CD4-positive, CD25-positive, alpha-beta regulatory T cell (primary cell): ENCODE results near the gene CELSR1. TPM values are rescaled to one million over a fixed set of nuclear protein-coding genes. Genes with fewer than 3 reads are reported as not detected.
"Not testable (repeated sequence)": the region's sequence is repeated elsewhere in the genome, so short reads cannot be mapped to it uniquely, and the experiment has no call there.

Experiments used
- ATAC-seq, 2 donors: fragments of 150-1000 bp; cut with Tn5 transposase; one replicate each; pipeline ENCODE4 v1.10.0; 2021; ENCODE audit warnings: low read depth in 2 of 2, moderate number of reproducible peaks in 2 of 2, moderate library complexity in 1 of 2
- DNase-seq, 3 donors: peaks; one replicate each; pipeline versions ENCODE4 v3.0.0 to v3.0.0-alpha.2; 2012 to 2022; ENCODE audit warnings: mixed read lengths in 1 of 3
- H3K27ac ChIP-seq: one replicate; pipeline ENCODE4 v1.7.0; 2013; ENCODE audit warnings: mild to moderate bottlenecking, low read length; ENCODE audit not compliant: insufficient read depth, poor library complexity, severe bottlenecking
- H3K27me3 ChIP-seq: one replicate; pipeline ENCODE4 v1.7.0; 2013; ENCODE audit warnings: low read length; ENCODE audit not compliant: control insufficient read depth, insufficient read depth
- H3K36me3 ChIP-seq: one replicate; pipeline ENCODE4 v1.7.0; 2013; ENCODE audit warnings: mild to moderate bottlenecking, low read length, moderate library complexity; ENCODE audit not compliant: control insufficient read depth, insufficient read depth
- H3K4me1 ChIP-seq: 2 replicates; pipeline ENCODE4 v1.7.0; 2013; ENCODE audit warnings: mild to moderate bottlenecking, low read length; ENCODE audit not compliant: insufficient read depth, control insufficient read depth, poor library complexity, severe bottlenecking
- H3K4me3 ChIP-seq: one replicate; pipeline ENCODE4 v1.7.0; 2013; ENCODE audit warnings: low read depth, mild to moderate bottlenecking, low read length, moderate library complexity
- H3K9me3 ChIP-seq, 2 experiments: 1 replicate in 1 of 2; 2 replicates in 1 of 2; pipeline ENCODE4 v1.7.0; 2013; ENCODE audit warnings: low read length in 2 of 2, mild to moderate bottlenecking in 1 of 2, moderate library complexity in 1 of 2; ENCODE audit not compliant: control insufficient read depth in 2 of 2
- H3K27ac Mint-ChIP-seq, 3 donors: one replicate each; pipeline ENCODE4 v1.8.0; 2020 to 2022; ENCODE audit warnings: mild to moderate bottlenecking in 3 of 3, mixed read lengths in 3 of 3, moderate library complexity in 2 of 3
- H3K27me3 Mint-ChIP-seq: one replicate; pipeline ENCODE4 v1.8.0; 2022; ENCODE audit warnings: mild to moderate bottlenecking, mixed read lengths
- H3K36me3 Mint-ChIP-seq: one replicate; pipeline ENCODE4 v1.8.0; 2020; ENCODE audit warnings: mixed read lengths
- H3K4me1 Mint-ChIP-seq, 4 donors: one replicate each; pipeline ENCODE4 v1.8.0; 2020 to 2022; ENCODE audit warnings: mixed read lengths in 4 of 4, mild to moderate bottlenecking in 1 of 4
- H3K4me3 Mint-ChIP-seq, 4 donors: one replicate each; pipeline ENCODE4 v1.8.0; 2020 to 2022; ENCODE audit warnings: mild to moderate bottlenecking in 4 of 4, mixed read lengths in 4 of 4, moderate library complexity in 3 of 4
- H3K9me3 Mint-ChIP-seq, 7 donors: one replicate each; pipeline ENCODE4 v1.8.0; 2020 to 2022; ENCODE audit warnings: mixed read lengths in 7 of 7, mild to moderate bottlenecking in 3 of 7, moderate library complexity in 2 of 7
- polyA plus RNA-seq, 4 donors: library from polyadenylated mRNA; unstranded; fragments of 300-500 nt; fragmentation: Illumina TruSeq; gene quantifications; one replicate each; pipeline ENCODE4 v1.2.3, GENCODE V29; 2021
- total RNA-seq: library from RNA; stranded (reverse); gene quantifications from one replicate; pipeline ENCODE4 v1.2.3, GENCODE V29; 2022

Gene CELSR1
- total and polyA plus RNA-seq, 5 donors from 2014 or later, result 0.10 to 1.4 (median 0.45) TPM; not detected in 1

DNA sequence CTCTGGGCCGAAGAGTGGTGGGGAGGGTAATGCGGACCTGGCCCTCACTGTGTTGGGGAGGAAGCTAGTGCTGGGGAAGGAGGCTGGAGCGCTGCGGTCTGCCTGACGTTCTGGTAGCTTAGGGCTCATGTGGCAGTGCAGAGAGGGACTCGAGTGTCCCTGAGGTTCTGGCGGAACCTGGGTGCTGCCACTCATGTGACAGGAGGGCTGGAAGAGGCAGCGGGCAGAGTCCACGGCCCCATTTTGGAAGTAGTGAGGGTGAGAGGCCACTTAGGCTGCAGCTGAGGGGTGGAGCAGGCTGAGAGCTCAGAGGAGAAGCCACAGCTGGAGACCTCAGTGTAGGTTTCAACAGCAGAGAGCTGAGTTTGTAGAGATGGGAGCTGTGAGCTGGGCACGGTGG is 218.1 kb downstream of the CELSR1 start:
- DNase-seq (no peak), ATAC-seq (no peak)
- Mint-ChIP-seq H3K4me1 (peaks cover 0 to 10% (median 0%) of the 10 kb centered on the region in 4 donors), H3K27me3 (no peaks in the 10 kb centered on the region), H3K9me3 (no peaks in the 10 kb centered on the region), H3K36me3 (no peaks in the 10 kb centered on the region), H3K27ac (peak overlapping the region in 2 of 3 donors; percentile 55 to 65), H3K4me3 (no peak overlapping the region)
- Histone ChIP-seq H3K4me1 (no peaks in the 10 kb centered on the region), H3K27me3 (no peaks in the 10 kb centered on the region), H3K9me3 (no peaks in the 10 kb centered on the region), H3K4me3 (no peak overlapping the region), H3K27ac (no peak overlapping the region), H3K36me3 (no peaks in the 10 kb centered on the region)

DNA sequence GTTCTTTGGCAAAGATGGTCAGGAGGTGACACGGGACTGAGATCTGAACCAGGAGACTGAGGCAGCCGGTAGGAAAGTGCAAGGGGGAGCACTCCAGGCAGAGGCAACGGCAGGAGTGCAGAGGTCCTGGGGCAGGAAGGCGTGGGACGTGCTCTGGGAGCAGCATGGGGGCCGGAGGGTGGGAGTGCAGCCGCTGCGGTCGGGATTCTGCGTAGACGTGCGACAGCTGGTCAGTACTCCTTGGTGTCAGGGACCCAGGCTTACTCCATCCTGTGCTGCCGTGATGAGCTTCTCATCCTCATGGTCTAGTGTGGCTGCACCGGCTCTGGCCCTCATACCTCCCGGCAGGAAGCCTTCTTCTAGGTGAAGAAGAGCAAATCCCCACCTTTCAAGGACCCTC is 218.8 kb downstream of the CELSR1 start:
- Mint-ChIP-seq H3K27me3 (no peaks in the 10 kb centered on the region), H3K27ac (peak overlapping the region in 1 of 3 donors; percentile 80), H3K9me3 (no peaks in the 10 kb centered on the region), H3K36me3 (no peaks in the 10 kb centered on the region), H3K4me1 (peaks cover 0 to 10% (median 0%) of the 10 kb centered on the region in 4 donors), H3K4me3 (no peak overlapping the region)
- H3K36me3 ChIP-seq, result no peaks in the 10 kb centered on the region
- H3K27me3 ChIP-seq, result no peaks in the 10 kb centered on the region
- H3K9me3 ChIP-seq, result no peaks in the 10 kb centered on the region
- no peak overlapping the region for H3K4me3 ChIP-seq
- ATAC-seq (no peak), DNase-seq (no peak)
- no peaks in the 10 kb centered on the region for H3K4me1 ChIP-seq
- no peak overlapping the region for H3K27ac ChIP-seq

DNA sequence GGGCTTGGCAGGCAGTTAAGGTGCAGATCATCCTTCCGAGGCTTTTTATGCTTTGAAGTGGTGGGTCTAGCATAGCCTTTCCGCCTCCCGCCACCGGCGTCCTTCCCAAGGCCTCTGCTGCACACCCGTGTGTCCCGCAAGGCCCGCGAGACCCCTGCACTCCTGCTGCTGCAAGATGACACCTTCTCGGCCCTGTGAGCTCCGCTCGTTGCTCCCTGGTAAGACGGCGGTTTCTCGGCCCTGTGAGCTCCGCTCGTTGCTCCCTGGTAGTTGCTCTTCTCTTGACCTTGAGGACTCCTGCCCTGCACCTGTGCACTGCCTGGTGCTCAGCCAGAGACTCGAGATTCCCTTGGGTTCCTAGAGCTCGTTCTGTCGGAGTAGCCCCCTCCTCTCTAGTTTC is 219.8 kb downstream of the CELSR1 start:
- no peaks in the 10 kb centered on the region for H3K4me1 ChIP-seq
- DNase-seq (no peak), ATAC-seq (no peak)
- no peaks in the 10 kb centered on the region for H3K27me3 ChIP-seq
- Mint-ChIP-seq H3K4me3 (no peak overlapping the region), H3K27me3 (no peaks in the 10 kb centered on the region), H3K27ac (no peak overlapping the region), H3K4me1 (peaks cover 0 to 10% (median 0%) of the 10 kb centered on the region in 4 donors), H3K9me3 (no peaks in the 10 kb centered on the region), H3K36me3 (no peaks in the 10 kb centered on the region)
- H3K36me3 ChIP-seq, result no peaks in the 10 kb centered on the region
- H3K4me3 ChIP-seq, result no peak overlapping the region
- no peak overlapping the region for H3K27ac ChIP-seq
- H3K9me3 ChIP-seq, result no peaks in the 10 kb centered on the region

DNA sequence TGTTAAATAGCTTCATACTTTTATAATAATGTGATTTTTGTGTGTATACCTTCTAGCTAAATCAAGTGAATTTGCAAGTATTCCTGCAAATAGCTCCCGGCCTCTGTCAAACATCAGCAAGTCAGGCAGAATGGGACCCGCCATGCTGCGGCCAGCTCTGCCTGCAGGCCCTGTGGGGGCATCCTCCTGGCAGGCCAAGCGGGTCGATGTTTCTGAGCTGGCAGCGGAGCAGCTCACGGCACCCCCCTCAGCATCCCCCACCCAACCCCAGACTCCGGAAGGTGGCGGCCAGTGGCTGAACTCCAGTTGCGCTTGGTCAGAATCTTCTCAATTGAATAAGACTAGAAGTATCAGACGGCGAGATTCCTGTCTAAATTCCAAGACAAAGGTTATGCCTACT is 221.4 kb downstream of the CELSR1 start:
- Mint-ChIP-seq H3K36me3 (no peaks in the 10 kb centered on the region), H3K4me3 (no peak overlapping the region), H3K27me3 (no peaks in the 10 kb centered on the region), H3K27ac (no peak overlapping the region), H3K9me3 (no peaks in the 10 kb centered on the region), H3K4me1 (peaks cover 0 to 10% (median 0%) of the 10 kb centered on the region in 4 donors)
- H3K9me3 ChIP-seq, result no peaks in the 10 kb centered on the region
- ATAC-seq (no peak), DNase-seq (no peak)
- H3K27ac ChIP-seq, result no peak overlapping the region
- no peaks in the 10 kb centered on the region for H3K36me3 ChIP-seq
- no peaks in the 10 kb centered on the region for H3K27me3 ChIP-seq
- no peaks in the 10 kb centered on the region for H3K4me1 ChIP-seq
- no peak overlapping the region for H3K4me3 ChIP-seq

DNA sequence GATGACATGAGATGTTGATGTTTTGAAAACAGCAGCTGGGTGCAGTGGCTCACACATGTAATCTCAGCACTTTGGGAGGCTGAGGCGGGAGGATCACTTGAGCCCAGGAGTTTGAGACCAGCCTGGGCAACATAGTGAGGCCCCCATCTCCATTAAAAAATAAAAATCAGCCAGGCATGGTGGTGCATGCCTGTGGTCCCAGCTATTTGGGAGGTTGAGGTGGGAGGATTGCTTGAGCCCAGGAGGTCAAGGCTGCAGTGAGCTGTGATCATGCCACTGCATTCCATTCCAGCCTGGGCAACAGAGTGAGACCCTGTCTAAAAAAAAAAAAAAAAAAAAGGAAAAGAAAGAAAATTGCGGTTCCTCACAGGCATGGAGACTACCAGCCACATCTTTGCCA is 224.6 kb downstream of the CELSR1 start:
- H3K36me3 Mint-ChIP-seq, H3K27me3 ChIP-seq, H3K36me3 ChIP-seq, H3K4me1 Mint-ChIP-seq, H3K9me3 Mint-ChIP-seq, DNase-seq, H3K27ac ChIP-seq, H3K4me1 ChIP-seq, H3K9me3 ChIP-seq, H3K4me3 Mint-ChIP-seq, H3K27ac Mint-ChIP-seq, H3K27me3 Mint-ChIP-seq, H3K4me3 ChIP-seq, ATAC-seq: not testable (repeated sequence)

DNA sequence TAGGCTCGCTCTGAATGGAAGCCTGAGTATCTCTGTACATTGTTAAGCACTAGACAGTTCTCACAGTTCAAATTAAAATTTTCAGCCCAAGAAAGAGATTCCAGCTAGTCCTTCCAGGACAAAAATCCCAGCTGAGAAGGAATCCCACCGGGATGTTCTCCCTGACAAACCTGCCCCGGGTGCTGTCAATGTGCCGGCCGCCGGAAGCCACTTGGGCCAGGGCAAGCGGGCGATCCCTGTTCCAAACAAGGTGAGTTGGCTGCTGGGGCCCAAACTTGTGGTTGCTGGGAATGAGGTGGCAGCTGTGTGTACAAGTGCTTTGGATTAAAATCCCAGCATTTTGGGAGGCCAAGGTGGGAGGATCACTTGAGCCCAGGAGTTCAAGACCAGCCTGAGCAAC is 225.4 kb downstream of the CELSR1 start:
- DNase-seq, result no peak
- Mint-ChIP-seq H3K4me3 (no peak overlapping the region), H3K9me3 (no peaks in the 10 kb centered on the region), H3K27ac (peak overlapping the region in 1 of 3 donors; percentile 12), H3K27me3 (no peaks in the 10 kb centered on the region), H3K36me3 (no peaks in the 10 kb centered on the region), H3K4me1 (peaks cover 0 to 11% (median 4%) of the 10 kb centered on the region in 4 donors)
- H3K27ac ChIP-seq, result no peak overlapping the region
- H3K36me3 ChIP-seq, result no peaks in the 10 kb centered on the region
- no peaks in the 10 kb centered on the region for H3K27me3 ChIP-seq
- no peak overlapping the region for H3K4me3 ChIP-seq
- ATAC-seq, result no peak
- no peaks in the 10 kb centered on the region for H3K9me3 ChIP-seq
- no peaks in the 10 kb centered on the region for H3K4me1 ChIP-seq

Other genes starting within 250 kb of the CELSR1 start
- gene GTSE1, start 240.8 kb downstream of the CELSR1 start, total RNA-seq, result 1.3 TPM
- gene GTSE1, start 240.8 kb downstream of the CELSR1 start, polyA plus RNA-seq, result under 1 TPM in 3 of 4 donors, not detected in 1; 0.17 to 0.73 (median 0.21) TPM
- gene TRMU, start 201.9 kb downstream of the CELSR1 start, total RNA-seq, result 63.3 TPM
- 10 to 100 TPM; 11.0 to 17.8 (median 16.4) TPM for gene TRMU, start 201.9 kb downstream of the CELSR1 start, polyA plus RNA-seq
- 43.6 TPM for gene GRAMD4, start 82.8 kb upstream of the CELSR1 start, total RNA-seq
- 1 to 10 TPM; 7.0 to 9.8 (median 7.3) TPM for gene GRAMD4, start 82.8 kb upstream of the CELSR1 start, polyA plus RNA-seq
- 105 TPM for gene CERK, start 200.6 kb upstream of the CELSR1 start, total RNA-seq
- 10 to 100 TPM; 75.5 to 94.3 (median 81.5) TPM for gene CERK, start 200.6 kb upstream of the CELSR1 start, polyA plus RNA-seq
- gene TBC1D22A, start 225.0 kb upstream of the CELSR1 start, total RNA-seq, result 42.5 TPM
- 10 to 100 TPM; 19.8 to 34.0 (median 23.0) TPM for gene TBC1D22A, start 225.0 kb upstream of the CELSR1 start, polyA plus RNA-seq